ENCODE results near the gene GPR17. TPM values are rescaled to one million over a fixed set of nuclear protein-coding genes. Genes with fewer than 3 reads are reported as not detected.

GPR17 gene
- total RNA-seq, 1 experiment from 2014 or later, result not detected

GRCh38 chr2:127685410-127686080, 39.6 kb downstream of the GPR17 start:
- DNase-seq (ENCODE audit: low spot score), result no peak

DNA sequence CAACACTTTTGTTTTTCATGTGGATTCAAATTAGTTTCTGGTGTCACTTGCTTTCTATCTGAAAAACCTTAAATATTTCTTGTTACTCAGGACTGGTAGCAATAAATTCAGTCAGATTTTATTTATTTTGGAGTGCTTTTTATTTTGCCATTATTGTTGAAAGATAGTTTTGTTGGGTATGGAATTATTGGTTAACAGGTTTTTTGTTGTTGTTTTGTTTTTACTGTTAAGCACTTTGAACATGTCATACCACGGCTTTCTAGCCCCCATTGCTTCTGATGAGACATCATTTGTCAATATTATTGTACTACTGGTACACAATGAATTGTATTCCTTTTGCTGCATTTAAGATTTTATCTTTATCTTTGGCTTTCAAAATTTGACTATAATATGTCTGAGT, 42.5 kb downstream of the GPR17 start:
- no peak for DNase-seq (ENCODE audit: low spot score)

DNA sequence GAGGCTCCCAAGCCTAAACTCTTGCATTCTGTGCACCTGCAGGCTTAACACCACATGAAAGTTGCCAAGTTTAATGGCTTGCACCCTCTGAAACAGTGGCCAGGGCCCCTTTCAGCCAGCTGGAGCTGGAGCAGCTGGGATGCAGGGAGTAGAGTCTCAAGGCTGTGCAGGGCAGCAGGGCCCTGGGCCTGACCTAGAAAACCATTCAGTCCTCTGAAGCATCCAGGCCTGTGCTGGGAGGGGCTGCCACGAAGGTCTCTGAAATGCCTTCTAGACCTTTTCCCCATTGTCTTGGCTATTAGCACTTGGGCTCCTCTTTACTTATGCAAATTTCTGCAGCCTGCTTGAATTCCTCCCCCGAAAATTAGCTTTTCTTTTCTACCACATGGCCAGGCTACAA, 44.7 kb downstream of the GPR17 start:
- no peak for DNase-seq (ENCODE audit: low spot score)

DNA sequence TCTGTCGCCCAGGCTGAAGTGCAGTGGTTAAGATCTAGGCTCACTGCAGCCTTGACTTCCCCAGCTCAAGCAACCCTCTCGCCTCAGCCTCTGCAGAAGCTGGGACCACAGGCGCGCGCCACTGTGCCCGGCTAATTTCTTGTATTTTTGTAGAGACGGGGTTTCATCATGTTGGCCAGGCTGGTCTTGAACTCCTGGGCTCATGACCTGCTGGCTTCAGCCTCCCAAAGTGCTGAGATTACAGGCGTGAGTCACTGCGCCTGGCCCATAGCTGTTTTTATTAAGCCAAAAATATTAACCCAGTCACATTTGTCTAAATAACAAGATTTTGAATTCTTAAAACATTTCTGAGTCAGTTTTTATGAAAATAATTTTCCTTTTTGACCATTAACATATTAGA, 49.0 kb downstream of the GPR17 start:
- DNase-seq (ENCODE audit: low spot score), result no peak

DNA sequence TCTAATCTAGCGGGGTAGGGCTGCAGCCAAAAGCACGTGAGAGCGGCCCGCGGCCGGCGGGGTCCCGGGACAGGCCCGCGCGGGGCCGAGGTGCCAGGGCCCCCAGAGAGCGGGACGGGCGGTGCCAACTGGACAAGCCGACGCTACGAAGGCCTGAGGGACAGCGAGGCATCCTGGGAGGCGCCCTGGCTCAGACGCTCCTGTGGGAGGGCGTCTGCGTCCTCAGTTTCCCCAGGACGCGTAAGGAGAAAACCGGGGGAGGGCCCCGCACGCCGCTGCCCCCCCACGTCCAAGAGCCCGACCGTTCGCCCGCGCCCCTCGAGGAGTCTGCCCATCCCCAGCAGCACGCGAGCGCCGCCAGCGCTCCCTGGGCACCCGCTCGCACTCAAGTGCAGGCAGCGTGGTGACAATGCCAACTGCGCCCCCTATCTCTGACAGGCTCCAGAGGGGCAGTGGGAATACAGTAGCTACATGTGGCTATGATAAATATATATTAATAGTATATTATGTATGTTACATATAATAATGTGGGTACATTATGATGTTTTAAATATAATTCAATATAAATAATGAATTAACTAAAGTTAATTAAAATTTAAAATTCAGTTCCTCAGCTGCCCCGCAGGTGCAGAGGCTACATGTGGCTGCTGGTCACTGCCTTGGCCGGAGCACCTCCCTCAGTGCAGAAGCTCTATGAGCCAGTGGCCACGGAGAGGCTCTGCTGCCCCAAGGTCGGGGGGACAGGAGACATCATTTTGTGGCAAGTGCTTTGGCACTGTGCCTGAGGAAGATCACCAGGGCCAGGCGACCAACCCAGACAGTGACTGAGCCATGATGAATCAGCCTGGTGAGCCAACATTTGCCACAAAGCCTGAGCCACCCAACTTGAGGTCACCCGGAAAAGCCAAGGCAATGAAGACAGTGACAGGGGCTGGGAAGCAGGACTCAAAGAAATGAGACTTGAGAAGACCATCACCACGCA, 49.8 kb downstream of the GPR17 start:
- no peak for DNase-seq (ENCODE audit: low spot score)

DNA sequence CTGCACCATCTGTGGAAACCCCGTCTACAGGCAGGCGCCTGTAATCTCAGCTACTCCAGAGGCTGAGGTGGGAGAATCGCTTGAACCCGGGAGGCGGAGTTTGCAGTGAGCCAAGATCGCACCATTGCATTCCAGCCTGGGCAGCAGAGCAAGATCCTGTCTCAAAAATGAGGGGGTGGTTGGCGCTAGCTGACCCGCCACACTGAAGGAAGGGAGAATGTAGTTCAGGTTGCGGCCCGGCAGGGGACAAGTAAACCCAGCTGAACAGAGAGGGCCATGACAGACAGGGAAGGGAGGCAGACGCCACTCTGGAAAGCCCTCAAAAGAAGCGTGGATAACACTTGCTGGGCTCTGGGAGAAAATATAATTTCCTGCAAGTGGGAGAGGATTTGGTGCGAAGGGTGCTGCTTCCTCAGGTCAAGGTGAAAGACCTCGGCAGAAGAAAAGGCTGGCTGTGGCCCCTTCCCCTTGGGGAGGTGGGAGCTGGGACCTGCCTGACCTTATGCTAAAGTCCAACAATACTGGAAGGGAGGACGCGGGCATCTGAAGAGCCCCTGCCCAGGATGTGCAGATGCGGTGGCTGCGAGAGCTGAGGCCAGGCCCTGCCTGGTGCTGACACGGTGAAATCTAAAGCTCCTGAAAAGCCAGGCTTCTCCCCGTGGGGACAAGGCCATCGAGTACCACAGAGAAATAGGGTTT, 51.7 kb downstream of the GPR17 start:
- no peak for DNase-seq (ENCODE audit: low spot score)

DNA sequence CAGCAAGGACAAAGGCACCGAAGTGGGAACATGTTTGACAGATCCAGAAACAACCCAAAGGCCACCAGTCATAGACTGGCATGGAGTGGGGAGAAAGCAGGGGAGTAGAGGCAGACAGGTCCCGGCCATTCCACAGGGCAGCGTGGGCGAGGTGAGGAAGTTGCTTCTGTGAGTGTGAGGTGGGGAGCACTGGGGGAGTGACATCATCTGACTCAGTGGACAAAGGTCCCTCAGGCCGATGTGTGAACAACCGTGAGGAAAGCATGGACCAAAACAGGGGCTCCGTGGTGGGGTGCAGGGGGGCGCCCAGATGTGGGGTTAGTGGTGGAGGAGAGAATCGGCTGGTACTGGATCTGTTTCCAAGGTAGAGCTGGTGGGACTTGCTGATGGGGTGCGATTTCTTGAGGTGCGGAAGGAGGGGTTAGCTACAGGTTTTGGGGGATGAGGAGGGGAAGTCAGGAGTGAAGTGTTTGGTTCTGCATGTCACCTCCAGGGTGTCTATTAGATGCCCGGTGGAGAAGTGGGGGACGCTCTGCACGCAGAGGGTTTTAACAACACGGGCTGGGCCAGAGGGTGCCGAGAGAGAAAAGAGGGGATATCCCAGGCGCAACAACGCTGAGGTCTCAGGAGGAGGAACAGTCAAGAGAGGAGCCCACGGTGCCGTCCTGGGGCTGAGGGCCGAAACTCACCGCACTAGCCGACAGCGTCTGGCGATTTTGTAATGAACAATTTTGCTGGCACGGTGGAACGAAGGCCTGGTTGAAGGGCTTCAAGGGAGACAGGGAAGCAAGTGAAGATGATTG, 52.8 kb downstream of the GPR17 start:
- no peak for DNase-seq (ENCODE audit: low spot score)

DNA sequence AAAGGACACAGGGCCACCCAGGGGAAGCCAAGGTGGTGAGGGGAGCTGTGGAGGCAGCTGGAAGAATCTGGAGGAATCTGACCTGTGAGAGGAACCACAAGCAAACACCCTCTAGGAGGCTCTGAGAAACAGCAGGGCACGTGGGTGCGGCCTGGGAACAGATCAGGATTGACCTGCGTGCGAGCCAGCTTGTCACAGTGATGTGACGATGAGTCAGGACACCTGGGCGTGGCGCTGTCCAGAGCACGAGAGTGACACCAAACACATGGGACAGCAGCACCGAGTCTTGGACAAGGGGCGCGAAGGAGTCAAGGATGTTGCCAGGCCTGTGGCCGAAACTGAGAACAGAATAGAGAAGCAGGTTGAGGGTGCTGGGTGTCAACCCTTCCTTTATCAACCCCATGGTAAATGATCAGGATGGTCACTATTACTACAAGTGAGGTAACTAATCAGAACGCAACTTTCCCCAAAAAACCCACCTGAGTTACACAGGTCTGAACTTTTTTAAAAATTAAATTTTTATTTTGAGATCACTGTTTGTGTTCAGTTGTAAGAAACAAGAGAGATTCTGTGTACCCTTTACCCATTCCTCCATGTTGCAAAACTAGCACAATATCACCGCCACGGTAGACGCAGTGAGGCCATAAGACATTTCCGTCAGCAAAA, 54.7 kb downstream of the GPR17 start:
- DNase-seq (ENCODE audit: low spot score), result peak; percentile 61

DNA sequence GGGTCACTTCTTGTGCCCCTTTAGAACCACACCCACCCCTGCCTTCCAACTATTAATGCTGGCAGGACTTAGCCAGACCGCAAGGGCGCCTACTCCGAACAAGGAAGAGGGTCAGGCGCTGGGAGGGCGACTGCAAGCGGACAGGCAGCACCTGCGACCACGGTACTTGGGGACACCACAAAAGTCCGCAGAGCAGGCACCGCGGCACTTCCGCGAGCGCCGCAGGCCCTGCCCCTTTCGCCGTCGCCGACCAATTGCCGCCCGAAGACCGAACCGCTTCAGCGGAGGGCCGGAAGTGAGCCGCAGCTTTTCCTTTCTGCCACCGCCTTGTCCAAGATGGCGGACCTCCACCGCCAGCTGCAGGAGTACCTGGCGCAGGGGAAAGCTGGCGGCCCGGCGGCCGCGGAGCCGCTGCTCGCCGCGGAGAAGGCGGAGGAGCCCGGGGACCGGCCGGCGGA, 55.3 kb downstream of the GPR17 start, which contains the start of gene SFT2D3:
Gene SFT2D3 (plus strand): TSS at position 305 of the 458 bp plus-strand sequence. CDS start 32 bp downstream, at position 337.
- peak; percentile 85 for DNase-seq (ENCODE audit: low spot score)

DNA sequence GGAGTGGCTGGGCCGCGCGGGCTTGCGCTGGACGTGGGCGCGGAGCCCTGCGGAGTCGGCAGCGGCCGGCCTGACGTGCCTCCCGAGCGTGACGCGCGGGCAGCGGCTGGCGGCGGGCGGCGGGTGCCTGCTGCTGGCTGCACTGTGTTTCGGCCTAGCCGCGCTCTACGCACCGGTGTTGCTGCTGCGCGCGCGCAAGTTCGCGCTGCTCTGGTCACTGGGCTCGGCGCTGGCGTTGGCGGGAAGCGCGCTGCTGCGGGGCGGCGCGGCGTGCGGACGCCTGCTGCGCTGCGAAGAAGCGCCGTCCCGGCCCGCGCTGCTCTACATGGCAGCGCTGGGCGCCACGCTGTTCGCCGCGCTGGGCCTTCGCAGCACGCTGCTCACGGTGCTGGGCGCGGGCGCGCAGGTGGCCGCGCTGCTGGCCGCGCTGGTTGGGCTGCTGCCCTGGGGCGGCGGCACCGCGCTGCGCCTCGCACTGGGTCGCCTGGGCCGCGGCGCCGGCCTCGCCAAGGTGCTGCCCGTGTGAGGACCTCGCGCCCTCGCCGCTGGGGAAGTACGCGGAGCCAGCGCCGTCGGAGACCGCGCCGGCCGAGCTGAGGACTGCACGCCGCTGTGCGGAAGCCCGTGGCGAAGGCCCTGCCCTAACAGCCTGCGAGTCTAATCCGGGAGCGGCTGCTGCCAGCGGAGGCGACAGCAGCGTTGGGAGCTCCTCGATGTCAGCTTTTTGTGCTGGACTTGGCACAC, 55.9 kb downstream of the GPR17 start:
- DNase-seq (ENCODE audit: low spot score), result peak; percentile 17

Other genes starting within 250 kb of the GPR17 start
- gene PROC, start 227.7 kb upstream of the GPR17 start, total RNA-seq (2014; rRNA removed; shearing (Covaris generic)), result 1.3 and 2.6 TPM in 2 replicates
- gene IWS1, start 119.7 kb upstream of the GPR17 start, total RNA-seq (2014; rRNA removed; shearing (Covaris generic)), result 39.9 and 41.2 TPM in 2 replicates
- 0.48 TPM in 1 of 2 replicates, not detected in the other for gene MYO7B, start 110.5 kb upstream of the GPR17 start, total RNA-seq (2014; rRNA removed; shearing (Covaris generic))
- 0.41 TPM in 1 of 2 replicates, not detected in the other for gene LIMS2, start 29.4 kb downstream of the GPR17 start, total RNA-seq (2014; rRNA removed; shearing (Covaris generic))
- gene SFT2D3, start 55.3 kb downstream of the GPR17 start, total RNA-seq (2014; rRNA removed; shearing (Covaris generic)), result 8.3 and 8.7 TPM in 2 replicates
- 11.1 and 29.9 TPM in 2 replicates for gene WDR33, start 165.0 kb downstream of the GPR17 start, total RNA-seq (2014; rRNA removed; shearing (Covaris generic))
- gene POLR2D, start 212.0 kb downstream of the GPR17 start, total RNA-seq (2014; rRNA removed; shearing (Covaris generic)), result 21.2 and 23.8 TPM in 2 replicates
- gene AMMECR1L, start 239.8 kb downstream of the GPR17 start, total RNA-seq (2014; rRNA removed; shearing (Covaris generic)), result 11.8 and 13.9 TPM in 2 replicates